Heart right ventricle (tissue), 16 donors: ENCODE results near the gene DR1. TPM values are rescaled to one million over a fixed set of nuclear protein-coding genes. Genes with fewer than 3 reads are reported as not detected.

ENCODE experiments used
- ATAC-seq, 8 donors: fragments of 200-7000 bp; cut with Tn5 transposase; one replicate each; pipeline ENCODE4 v1.9.1; 2020; ENCODE audit warnings: mild to moderate bottlenecking in 8 of 8, moderate library complexity in 8 of 8, moderate number of reproducible peaks in 1 of 8
- DNase-seq, 2 donors: peaks; one replicate each; pipeline ENCODE4 v3.0.0-alpha.2; 2020
- H3K27ac ChIP-seq, 10 donors: fragments of 200-600 bp; sonication (generic) in 2 of 10; one replicate each; pipeline versions ENCODE4 v1.5.0 to v1.8.0; 2020 to 2022; ENCODE audit warnings: mild to moderate bottlenecking in 3 of 10
- H3K27me3 ChIP-seq, 7 donors: fragments of 200-600 bp; one replicate each; pipeline ENCODE4 v1.8.0; 2021 to 2022; ENCODE audit warnings: mild to moderate bottlenecking in 2 of 7
- H3K36me3 ChIP-seq, 9 donors: fragments of 200-600 bp; sonication (generic) in 1 of 9; one replicate each; pipeline versions ENCODE4 v1.5.0 to v1.8.0; 2020 to 2022; ENCODE audit warnings: mild to moderate bottlenecking in 2 of 9
- H3K4me1 ChIP-seq, 9 donors: fragments of 200-600 bp; sonication (generic) in 1 of 9; one replicate each; pipeline versions ENCODE4 v1.5.0 to v1.8.0; 2020 to 2022; ENCODE audit warnings: mild to moderate bottlenecking in 4 of 9
- H3K4me3 ChIP-seq, 10 donors: fragments of 200-600 bp; sonication (generic) in 2 of 10; one replicate each; pipeline versions ENCODE4 v1.5.0 to v1.8.0; 2020 to 2022; ENCODE audit warnings: mild to moderate bottlenecking in 7 of 10, moderate library complexity in 2 of 10
- H3K9me3 ChIP-seq, 11 donors: fragments of 200-600 bp in 10 of 11; sonication (generic) in 2 of 11; one replicate each; pipeline versions ENCODE4 v1.5.0 to v1.8.0; 2013 to 2022; ENCODE audit warnings: mild to moderate bottlenecking in 2 of 11, control low read depth in 1 of 11, moderate library complexity in 1 of 11
- WGBS, 2 donors: extraction: QIAGEN DNeasy Blood & Tissue Kit; methylation state at CpG; one replicate each; pipeline ENCODE4 v1.1.7; 2013; ENCODE audit warnings: inconsistent platforms in 1 of 2; 5-methylcytosine and 5-hydroxymethylcytosine counted together
- intact Hi-C, 10 donors: fragments of 100-400 bp; cut with DNase I; formaldehyde crosslinking; loops; one replicate each; pipeline versions ENCODE4 v1.11.1 to v1.14.2; 2022
- polyA plus RNA-seq, 2 donors: library from polyadenylated mRNA; stranded (reverse); fragments of 200-250 nt; gene quantifications; one replicate each; pipeline ENCODE4 v1.2.3, GENCODE V29; 2013
- total RNA-seq, 10 donors: library from RNA; stranded (reverse); fragmentation: NEBNext Ultra II Directional in 3 of 10; extraction: Animal tissue kit (Norgen Biotek cat#: 25700) in 3 of 10; gene quantifications; one replicate each; pipeline versions ENCODE4 v1.2.1 to v1.2.4, GENCODE V29; 2021 to 2023
- TF ChIP-seq, protein P1 (sequence below), 9 donors: fragments of 200-600 bp; sonication (generic) in 2 of 9; IDR thresholded peaks; one replicate each; pipeline versions ENCODE4 v1.5.0 to v1.8.0; 2021 to 2022; ENCODE audit warnings: antibody characterized with exemption in 9 of 9, mild to moderate bottlenecking in 5 of 9, moderate library complexity in 1 of 9
- donor health status: Arrhythmogenic right ventricular cardiomyopathy.
- donor health status: ischemic (EF 13 %, LVEDD 7.1; RV severe dilation, severe dysfunction).
- donor health status: healthy with polysubstance abuse.
- donor health status: DM: no; HTN: yes; CAD: no.
- donor health status: DM: no; HTN: no; CAD: no.
- donor health status: ischemic (EF 25% LVEDD 6.9; RV normal size, moderate dysfunction).
- donor health status: ischemic (EF 25% LVEDD 5.7; RV mildly dilated, moderate dysfunction).
- donor health status: healthy.
- donor health status: DM: yes; HTN: yes; CAD: no.
- donor health status: Ischemic cardiomyopathy.
- donor health status: ischemic (EF 35%, LVEDD 5.7; RV mildly dilated, moderate dysfunction).
- donor health status: nonischemic (EF 11% LVEDD 7.7; RV severe dilation, severe dysfunction).
- donor health status: DM: yes; HTN: yes; CAD: no.
- donor health status: PGD.
- donor health status: ischemic (EF 29% LVEDD 5.4; RV normal size, mild dysfunction).
- donor health status: nonischemic (EF 23%, LVEDD 6.1; RV moderate dilation, normal function).

Gene DR1
- total and polyA plus RNA-seq, 12 donors: 4.0 to 40.8 (median 36.8) TPM

DNA sequence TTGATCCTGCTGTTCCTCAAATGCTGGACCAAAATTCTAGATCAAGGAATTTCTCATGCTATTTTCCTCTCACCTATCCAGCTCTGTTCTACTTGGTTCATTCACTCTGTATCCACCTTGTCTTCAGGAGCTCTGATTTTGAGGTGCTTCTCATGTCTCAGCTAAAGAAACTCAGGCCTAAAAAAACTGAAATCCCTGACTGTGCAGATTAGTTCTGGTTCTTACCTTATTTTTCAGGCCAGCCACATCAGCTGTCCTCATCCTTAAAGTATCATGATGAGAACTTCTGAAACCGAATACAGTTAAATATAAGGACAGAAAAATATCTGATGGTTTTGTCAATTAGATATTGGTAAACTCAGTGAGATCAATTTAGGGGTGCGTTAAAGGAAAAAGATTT is 27.8 kb upstream of the DR1 start:
- no peak overlapping the region for H3K27ac ChIP-seq
- ATAC-seq (no peak), DNase-seq (no peak)
- H3K4me1 ChIP-seq: peaks cover 0 to 11% (median 0%) of the 10 kb centered on the region in 9 donors
- WGBS, 2 donors: 95 to 98% methylated on average over 2 of the region's 2 CpGs
- H3K27me3 ChIP-seq: no peaks in the 10 kb centered on the region
- H3K9me3 ChIP-seq: no peaks in the 10 kb centered on the region
- no peak overlapping the region for H3K4me3 ChIP-seq
- no peaks in the 10 kb centered on the region for H3K36me3 ChIP-seq
- intact Hi-C loops: loop anchor here in 1 of 10 donors (10.0 kb wide), 1 partner anchor 97 kb away; no protein-coding TSS in a partner anchor
- TF ChIP-seq, protein P1, sequence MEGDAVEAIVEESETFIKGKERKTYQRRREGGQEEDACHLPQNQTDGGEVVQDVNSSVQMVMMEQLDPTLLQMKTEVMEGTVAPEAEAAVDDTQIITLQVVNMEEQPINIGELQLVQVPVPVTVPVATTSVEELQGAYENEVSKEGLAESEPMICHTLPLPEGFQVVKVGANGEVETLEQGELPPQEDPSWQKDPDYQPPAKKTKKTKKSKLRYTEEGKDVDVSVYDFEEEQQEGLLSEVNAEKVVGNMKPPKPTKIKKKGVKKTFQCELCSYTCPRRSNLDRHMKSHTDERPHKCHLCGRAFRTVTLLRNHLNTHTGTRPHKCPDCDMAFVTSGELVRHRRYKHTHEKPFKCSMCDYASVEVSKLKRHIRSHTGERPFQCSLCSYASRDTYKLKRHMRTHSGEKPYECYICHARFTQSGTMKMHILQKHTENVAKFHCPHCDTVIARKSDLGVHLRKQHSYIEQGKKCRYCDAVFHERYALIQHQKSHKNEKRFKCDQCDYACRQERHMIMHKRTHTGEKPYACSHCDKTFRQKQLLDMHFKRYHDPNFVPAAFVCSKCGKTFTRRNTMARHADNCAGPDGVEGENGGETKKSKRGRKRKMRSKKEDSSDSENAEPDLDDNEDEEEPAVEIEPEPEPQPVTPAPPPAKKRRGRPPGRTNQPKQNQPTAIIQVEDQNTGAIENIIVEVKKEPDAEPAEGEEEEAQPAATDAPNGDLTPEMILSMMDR (IDR thresholded peaks at IDR 0.05): no peak

GRCh38 chr1:93321720-93322119 is 24.0 kb upstream of the DR1 start:
- ATAC-seq (no peak), DNase-seq (no peak)
- WGBS, 2 donors: 93 to 97% methylated on average over 1 of the region's 1 CpG
- TF ChIP-seq, protein P1 (IDR thresholded peaks at IDR 0.05): no peak
- Histone ChIP-seq H3K4me3 (no peak overlapping the region), H3K9me3 (no peaks in the 10 kb centered on the region), H3K27me3 (no peaks in the 10 kb centered on the region), H3K4me1 (peaks cover 0 to 9% (median 0%) of the 10 kb centered on the region in 9 donors), H3K27ac (no peak overlapping the region), H3K36me3 (peaks cover 0 to 7% (median 0%) of the 10 kb centered on the region in 9 donors)
- intact Hi-C loops: no loop called here

- Histone ChIP-seq H3K4me1 (peaks cover 0 to 4% (median 0%) of the 10 kb centered on the region in 9 donors), H3K27me3 (no peaks in the 10 kb centered on the region), H3K9me3 (no peaks in the 10 kb centered on the region), H3K27ac (no peak overlapping the region), H3K4me3 (no peak overlapping the region), H3K36me3 (peaks cover 0 to 7% (median 0%) of the 10 kb centered on the region in 9 donors)
- TF ChIP-seq, protein P1 (IDR thresholded peaks at IDR 0.05): no peak
- ATAC-seq (no peak), DNase-seq (no peak)
- intact Hi-C loops: no loop called here
- 95 to 98% methylated on average over 3 of the region's 3 CpGs for WGBS, 2 donors
Observed at GRCh38 chr1:93322349-93322748, 23.4 kb upstream of the DR1 start.

DNA sequence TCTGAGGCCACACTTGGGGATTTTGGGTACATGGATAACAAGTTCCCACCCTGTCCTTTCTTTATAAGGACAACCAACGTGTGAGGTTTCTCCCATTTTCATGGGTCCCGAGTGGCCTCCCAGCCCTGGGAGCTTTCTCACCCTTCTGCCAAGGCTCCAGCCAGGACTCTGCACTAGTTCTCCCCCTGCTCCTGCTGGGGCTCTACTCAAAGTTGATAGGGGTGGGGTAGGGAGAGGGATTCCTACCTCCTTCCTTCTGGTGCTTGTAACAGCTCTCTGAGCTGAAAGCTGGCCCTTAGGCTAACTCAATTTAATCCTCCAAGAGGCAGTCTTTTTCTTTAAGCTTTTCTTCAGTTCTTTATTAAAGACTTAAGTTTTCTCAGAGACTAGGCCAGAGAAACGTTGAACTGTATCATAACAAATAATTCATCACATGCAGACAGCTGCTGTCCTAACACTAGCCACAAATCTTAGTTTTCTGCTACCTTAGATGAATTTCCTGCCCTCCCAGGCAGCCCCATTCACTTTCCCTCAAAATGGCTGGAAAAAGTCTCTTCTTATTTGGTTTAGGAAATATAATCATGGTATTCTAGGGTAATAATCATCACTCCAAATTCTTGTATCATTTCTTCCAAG is 22.4 kb upstream of the DR1 start:
- DNase-seq: no peak
- Histone ChIP-seq H3K9me3 (no peaks in the 10 kb centered on the region), H3K4me1 (no peaks in the 10 kb centered on the region), H3K27me3 (no peaks in the 10 kb centered on the region), H3K27ac (no peak overlapping the region), H3K4me3 (no peak overlapping the region), H3K36me3 (peaks cover 0 to 7% (median 0%) of the 10 kb centered on the region in 9 donors)
- TF ChIP-seq, protein P1 (IDR thresholded peaks at IDR 0.05): no peak
- 68 to 71% methylated on average over 3 of the region's 3 CpGs for WGBS, 2 donors
- intact Hi-C loops: no loop called here
- ATAC-seq: no peak
